Measurements from ENCODE around the gene SH2D7. TPM values are rescaled to one million over a fixed set of nuclear protein-coding genes. Genes with fewer than 3 reads are reported as not detected.

The SH2D7 gene
- polyA plus RNA-seq, 3 donors, result 0.83 to 1.2 (median 0.93) TPM

DNA sequence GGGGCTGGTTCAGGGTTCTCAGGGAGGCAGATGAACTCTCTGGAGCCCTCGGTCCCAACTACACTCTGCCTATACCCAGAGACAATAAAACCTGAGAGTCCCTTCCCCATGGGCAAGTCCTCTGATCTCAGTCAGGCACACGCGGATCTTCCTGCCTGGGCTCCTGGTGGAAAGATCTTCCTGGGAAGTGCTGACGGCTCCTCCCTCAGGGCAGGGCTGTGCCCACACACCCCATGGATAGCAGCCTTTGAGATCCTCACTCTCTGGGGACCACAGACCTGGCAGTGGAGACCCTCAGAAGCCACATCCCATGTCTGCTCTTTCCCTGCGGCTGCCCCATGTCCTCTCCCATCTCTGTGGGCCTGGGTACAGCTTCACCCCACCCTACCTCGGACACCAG lies 10.4 kb downstream of the SH2D7 start:
- DNase-seq, result no peak

DNA sequence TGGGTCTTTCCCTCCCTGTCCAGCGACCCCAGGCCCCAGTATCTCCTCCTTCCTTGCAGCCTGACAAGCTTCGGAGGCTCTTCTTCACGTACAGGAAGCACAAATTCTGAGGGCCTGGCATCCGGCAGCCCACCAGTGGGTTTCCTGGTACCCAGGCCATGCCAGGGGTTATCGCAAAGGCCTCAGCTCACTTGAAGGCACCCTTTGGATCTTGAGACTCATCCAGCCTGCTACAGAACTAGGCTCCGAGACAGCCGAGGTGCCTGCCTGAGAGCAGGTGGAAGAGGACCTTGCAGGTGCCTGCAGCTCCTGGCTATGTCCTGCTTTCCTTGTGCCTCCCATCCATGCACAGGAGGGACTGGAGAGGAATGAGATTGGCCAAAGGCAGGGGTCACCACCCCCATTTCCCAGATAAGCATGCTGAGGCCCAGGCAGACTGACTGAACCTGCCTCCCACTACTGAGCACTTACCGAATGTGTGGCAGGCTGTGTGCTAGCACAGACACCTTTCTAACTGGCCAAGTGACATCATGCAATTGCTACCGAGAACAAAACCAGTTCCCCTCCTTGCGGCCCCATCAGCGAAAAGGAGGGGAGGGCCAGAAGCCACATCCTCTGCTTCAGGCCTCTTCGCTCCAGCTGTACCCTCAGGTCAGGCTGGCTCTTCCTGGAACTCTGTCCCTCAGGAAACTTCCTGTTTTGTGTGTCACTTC lies 11.2 kb downstream of the SH2D7 start:
- DNase-seq, result no peak

DNA sequence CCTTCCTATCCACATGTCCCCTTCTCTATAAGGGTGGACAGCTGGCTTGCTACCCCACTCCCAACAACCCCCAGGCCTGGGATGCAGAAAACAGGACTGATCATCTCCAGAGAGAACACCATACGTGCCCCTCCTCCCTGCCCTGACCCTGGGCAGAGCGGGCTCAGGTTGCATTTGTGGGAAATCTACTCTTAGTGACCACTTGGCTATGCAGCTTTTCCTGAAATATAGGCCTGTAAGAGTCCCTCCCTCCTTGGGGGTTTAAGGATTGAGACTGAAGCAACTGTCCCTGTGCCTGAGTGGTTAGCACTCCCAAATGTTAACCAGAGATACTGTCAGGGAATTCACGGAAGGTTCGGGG lies 11.7 kb downstream of the SH2D7 start:
- no peak for DNase-seq

DNA sequence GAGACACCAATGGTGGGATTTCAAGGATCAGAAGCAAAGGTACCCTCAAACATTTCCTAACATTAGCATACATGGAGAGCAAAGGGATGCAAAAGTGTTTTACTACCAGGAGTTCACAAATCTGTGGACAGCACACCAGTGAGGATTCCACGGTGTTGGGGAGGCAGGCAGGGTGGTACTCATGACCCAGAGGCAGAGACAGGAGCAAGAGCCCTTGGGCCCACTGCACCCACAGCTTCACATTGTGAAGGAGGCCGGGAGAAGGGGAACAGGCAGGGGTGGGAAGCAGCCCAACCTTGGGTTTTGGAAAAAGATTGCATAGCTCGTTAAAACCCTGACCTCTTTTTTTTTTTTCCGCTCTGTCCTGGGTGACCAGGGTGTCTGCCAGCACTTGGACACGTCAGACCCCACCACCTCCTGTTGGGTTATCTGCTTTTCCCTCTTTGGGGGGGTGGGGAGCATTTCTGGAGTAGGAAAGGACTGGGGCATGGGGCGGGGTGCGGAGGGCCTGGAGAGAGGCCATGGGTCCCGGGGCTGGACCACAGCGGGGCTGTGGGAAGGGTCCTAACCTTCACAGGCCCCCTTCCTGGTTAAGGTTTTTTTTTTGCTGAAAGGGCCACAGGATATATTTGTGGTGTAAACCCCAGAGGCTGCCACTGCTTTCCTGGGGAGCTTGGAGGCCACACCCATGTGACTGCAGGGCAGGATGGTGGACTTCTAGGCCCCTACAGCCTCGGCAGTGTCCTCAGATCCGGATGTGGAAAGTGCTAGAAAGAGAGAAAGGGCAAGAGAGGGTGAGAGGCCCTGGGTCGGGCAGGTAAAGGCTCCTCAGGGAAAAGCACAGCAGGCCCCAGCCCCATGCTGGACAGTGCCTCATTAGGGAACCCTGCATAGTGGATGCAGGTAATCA lies 12.5 kb downstream of the SH2D7 start:
- DNase-seq, result no peak

DNA sequence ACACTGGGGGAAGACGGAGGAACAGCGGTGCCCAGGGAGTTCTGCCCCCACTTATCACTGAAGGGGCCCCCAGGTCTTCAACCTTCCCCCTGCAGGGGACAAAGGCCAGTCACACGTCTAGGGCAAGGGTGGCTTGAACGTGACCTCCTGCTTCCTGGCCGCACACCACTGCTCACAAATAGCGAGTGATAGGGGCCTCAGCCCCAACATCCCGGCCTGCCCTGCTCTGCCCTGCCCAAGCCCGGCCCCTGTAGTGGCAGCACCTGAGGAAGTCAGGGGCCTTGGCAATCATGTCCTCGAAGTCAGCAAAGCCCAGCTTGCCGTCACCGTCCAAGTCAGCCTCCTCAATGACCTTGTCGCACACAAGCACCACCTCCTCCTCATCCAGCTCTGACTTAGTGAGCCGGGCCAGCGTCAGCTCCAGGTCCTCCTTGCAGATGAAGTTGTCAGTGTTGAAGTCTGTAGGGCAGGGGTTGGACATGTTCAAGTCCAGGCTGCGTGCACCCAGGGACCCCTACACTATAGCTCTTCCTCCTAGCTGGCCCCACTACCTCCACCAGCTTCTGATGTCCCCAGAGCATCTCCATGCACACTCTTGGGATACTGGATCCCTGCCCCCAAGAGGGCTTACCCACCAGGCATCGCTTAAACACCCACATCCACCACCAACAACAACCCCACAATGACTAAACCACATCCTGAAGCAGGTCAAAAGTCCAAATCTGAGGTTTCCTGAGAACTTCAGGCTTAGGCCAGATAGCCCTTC lies 13.3 kb downstream of the SH2D7 start:
- no peak for DNase-seq

GRCh38 chr15:78107471-78107870 lies 15.1 kb downstream of the SH2D7 start:
- no peak for DNase-seq

GRCh38 chr15:78108300-78109084 lies 16.1 kb downstream of the SH2D7 start:
- peak; percentile 66 for DNase-seq

- no peak for DNase-seq
Observed at GRCh38 chr15:78109156-78109555, 16.8 kb downstream of the SH2D7 start.

- no peak for DNase-seq
Observed at GRCh38 chr15:78110096-78110495, 17.7 kb downstream of the SH2D7 start.

GRCh38 chr15:78110916-78111475 lies 18.6 kb downstream of the SH2D7 start:
- DNase-seq, result no peak

GRCh38 chr15:78111788-78112187 lies 19.4 kb downstream of the SH2D7 start:
- DNase-seq, result no peak

DNA sequence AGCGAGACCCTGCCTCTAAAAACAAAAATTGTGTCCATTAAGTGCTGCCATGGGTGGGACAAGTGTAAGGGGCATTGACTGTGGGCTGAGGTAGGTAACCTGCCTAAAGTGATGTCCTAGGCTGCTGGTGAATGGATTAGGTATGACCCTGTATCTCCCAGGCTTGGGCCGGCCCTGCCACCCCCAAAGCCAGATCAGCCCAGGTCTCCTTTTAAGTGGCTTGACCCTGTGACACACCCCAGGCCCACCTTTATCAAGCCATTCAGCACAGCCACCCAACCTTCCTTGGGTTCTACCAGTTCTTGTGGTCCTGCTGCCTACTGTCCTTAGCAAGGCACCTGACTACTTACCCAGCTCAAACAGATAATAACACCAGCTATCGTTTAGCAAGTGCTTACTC lies 20.2 kb downstream of the SH2D7 start:
- DNase-seq, result no peak

DNA sequence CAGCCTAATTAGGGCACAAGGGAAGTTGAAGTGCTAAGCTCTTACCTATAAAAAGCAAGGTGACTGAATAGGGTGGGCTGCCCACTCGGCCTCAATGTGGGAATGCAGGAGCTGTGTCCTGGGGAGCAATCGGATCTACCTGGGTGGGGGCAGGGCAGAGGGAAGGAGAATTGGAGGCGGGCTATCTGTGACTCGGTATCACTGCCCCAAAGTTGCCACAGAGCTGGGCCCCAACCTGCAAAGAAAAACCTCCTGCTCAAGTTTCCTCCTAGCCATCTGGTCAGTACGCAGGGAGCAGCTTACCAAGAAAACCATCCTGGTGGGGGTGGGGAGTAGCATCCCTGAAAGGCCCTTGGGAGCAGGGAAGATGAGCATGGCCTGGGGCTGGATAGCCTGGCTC lies 28.2 kb downstream of the SH2D7 start:
- DNase-seq, result no peak

DNA sequence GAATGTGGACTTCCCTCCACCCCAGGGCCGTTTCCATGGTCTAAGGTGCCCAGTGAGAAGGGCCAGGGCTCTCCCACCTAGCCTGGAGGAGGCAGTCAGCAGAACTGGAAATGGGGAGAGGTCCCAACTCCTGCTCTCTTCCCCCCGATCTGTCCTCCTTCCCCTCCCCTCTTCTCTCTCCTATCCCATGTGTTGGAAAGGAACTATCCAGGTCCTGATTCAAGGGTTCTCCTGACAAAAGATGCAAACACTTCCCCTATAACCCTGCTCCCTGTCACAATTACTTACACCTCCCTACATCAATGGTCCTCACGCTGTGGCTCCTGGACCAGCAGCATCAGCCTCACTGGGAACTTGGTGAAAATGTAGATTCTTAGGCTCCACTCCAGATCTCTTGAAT lies 32.9 kb downstream of the SH2D7 start:
- no peak for DNase-seq

DNA sequence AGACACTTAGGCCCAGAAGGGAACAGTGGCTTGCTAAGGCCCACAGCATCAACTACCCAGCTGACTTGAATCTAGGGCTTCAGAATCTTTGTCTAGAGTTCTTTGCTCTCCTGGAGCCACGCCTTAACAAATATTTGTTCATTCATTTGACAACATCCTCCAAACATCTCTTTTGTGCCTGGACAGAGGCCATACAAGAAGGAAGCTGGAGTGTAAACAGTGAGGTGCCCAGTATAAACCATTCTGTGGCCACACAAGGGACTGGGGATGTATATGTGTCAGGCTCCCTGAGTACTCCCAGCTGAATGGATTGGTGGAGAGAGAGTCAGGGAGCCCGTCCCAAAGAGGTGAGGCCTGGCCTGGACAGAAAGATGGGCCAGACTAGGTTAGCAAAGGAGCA lies 35.5 kb downstream of the SH2D7 start:
- DNase-seq, result no peak

GRCh38 chr15:78129077-78129750 lies 36.9 kb downstream of the SH2D7 start:
- DNase-seq, result peak; percentile 26

- DNase-seq, result no peak
Observed at GRCh38 chr15:78129751-78130287, 37.5 kb downstream of the SH2D7 start.

- no peak for DNase-seq
Observed at GRCh38 chr15:78130466-78131294, 38.3 kb downstream of the SH2D7 start.

DNA sequence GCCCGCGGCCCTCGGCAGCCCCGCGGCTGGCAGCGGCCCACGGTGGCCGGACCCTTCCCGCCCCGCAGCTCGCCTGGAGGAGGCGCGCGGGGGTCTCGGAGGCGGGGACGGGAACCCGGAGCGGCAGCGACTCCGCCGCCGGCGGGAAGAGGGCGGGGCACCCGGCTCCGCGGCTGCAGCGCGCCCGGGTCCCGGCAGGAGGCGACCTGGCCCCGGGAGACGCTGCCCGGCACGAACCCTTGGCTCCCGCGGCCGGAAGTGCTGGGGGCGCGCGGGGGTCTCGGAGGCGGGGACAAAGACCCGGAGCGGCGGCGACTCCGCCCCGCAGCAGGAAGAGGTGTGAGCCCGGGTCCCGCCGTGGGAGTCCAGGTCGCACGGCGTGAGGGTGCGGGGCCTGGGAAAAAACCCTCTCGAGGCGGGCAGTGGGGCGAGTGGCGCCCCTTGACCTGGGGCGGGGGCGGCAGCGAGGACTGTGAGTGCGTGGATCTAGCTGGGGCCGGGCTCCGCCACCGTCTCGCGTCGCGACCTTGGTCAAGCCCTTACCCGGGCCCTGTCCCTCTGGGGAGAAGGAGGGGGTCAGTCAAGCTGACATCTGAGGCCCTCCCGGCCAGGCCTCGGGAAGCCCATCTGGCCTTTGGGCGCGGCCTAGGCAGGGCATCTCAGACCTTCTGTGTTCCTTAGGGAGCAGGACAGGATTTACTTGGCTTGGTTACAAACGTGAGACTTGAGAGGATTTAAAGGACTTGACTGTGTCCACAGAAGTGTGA lies 39.1 kb downstream of the SH2D7 start, which contains the start of gene CIB2:
Gene CIB2, minus strand, starts transcription at position 151 of the 767 bp plus-strand sequence. CDS start 230 bp downstream, outside the sequence.
- peak; percentile 87 for DNase-seq
